LNCaP clone FGC (cell line): ENCODE data around the gene GNAT2.

Experiments used
- DNase-seq: peaks from one replicate; pipeline ENCODE4 v3.0.0-alpha.2; 2011; ENCODE audit warnings: low read depth
- H3K4me3 ChIP-seq: 2 replicates; pipeline ENCODE4 v1.5.1; 2011; ENCODE audit warnings: mild to moderate bottlenecking, low read depth, low read length, control low read depth
- TF ChIP-seq, protein P1 (sequence below): IDR thresholded peaks from 2 replicates; pipeline ENCODE4 v1.5.1; 2012; ENCODE audit warnings: mild to moderate bottlenecking; ENCODE audit not compliant: control insufficient read depth, insufficient read depth; ENCODE audit errors: extremely low read depth

The GNAT2 gene

DNA sequence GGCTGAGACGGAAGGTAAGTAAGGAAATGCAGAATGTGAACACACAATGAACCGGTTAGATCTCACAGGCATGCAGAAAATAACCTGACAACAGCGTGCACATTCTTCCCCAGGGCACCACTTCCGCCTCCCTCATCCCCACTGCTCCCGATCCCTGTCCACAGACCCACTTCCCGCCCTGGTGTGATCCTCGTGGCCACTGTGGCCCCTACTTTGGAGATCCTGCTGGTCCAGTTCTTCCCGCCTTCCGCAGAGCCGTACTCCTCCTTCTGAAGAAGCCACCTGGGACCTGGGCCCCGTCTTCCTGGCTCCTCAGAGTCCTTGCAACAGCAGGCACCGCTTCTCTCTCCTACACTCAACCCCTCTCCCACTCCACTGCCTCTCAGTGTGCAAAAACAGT, 35.1 kb upstream of the GNAT2 start:
- TF ChIP-seq, protein P1, sequence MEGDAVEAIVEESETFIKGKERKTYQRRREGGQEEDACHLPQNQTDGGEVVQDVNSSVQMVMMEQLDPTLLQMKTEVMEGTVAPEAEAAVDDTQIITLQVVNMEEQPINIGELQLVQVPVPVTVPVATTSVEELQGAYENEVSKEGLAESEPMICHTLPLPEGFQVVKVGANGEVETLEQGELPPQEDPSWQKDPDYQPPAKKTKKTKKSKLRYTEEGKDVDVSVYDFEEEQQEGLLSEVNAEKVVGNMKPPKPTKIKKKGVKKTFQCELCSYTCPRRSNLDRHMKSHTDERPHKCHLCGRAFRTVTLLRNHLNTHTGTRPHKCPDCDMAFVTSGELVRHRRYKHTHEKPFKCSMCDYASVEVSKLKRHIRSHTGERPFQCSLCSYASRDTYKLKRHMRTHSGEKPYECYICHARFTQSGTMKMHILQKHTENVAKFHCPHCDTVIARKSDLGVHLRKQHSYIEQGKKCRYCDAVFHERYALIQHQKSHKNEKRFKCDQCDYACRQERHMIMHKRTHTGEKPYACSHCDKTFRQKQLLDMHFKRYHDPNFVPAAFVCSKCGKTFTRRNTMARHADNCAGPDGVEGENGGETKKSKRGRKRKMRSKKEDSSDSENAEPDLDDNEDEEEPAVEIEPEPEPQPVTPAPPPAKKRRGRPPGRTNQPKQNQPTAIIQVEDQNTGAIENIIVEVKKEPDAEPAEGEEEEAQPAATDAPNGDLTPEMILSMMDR = no peak
- DNase-seq = no peak
- no peak overlapping the region for H3K4me3 ChIP-seq

DNA sequence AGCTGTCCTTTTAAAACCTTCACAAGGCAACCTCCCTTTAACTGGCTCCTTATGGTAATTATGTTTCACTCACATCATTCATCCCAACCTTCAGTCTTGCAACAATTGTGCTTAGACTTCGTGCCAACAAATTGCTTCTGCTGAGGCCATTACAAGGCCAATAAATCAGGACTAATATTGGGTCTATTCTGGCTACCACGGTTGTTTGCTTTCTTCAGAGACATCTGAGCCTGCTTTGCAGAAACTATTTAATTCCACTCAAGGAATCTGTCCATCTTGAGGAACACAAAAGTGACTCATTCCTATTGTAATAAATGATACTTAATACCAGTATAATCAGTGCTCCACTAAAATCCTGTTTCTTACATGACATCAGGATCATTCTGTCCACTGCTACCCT, 33.9 kb upstream of the GNAT2 start:
- TF ChIP-seq, protein P1 = no peak
- no peak for DNase-seq
- no peak overlapping the region for H3K4me3 ChIP-seq

DNA sequence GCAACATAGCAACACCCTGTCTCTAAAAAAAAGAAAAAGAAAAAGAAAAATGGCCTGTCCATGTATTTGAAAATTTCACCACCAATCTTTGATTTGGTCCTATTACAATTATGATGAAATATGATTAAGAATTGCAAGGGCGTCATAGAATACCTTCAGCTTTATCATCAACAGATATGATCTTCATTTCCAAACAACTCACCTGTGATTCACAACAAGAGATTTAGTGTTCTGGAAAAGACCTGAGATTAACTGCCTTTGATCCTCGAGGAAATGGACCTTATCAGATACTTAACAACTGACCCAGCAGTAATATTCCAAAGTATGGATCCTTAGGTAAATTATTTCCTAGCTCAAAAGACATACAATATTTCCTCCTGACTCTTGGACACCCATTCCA, 33.0 kb upstream of the GNAT2 start:
- no peak overlapping the region for H3K4me3 ChIP-seq
- DNase-seq = no peak
- TF ChIP-seq, protein P1 = no peak

DNA sequence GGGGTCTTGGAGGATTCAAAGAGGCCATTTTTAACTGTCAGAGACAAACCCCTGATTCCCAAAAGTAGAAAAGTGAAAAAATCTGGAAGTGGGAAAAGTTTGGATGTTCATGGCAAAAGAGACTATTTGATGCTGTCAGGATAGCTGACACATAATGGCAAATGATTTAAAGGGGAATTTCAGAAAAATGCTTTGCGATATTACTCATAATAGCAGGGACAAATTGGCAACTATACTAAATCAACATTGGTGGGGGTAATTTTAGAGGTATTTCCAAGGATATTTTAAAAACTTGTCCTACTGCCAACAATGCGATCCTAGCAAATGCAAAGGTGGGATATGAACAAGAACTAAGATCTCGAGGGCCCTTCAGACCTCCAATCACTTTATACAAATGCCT, 31.2 kb upstream of the GNAT2 start:
- TF ChIP-seq, protein P1 = no peak
- no peak for DNase-seq
- H3K4me3 ChIP-seq = no peak overlapping the region

DNA sequence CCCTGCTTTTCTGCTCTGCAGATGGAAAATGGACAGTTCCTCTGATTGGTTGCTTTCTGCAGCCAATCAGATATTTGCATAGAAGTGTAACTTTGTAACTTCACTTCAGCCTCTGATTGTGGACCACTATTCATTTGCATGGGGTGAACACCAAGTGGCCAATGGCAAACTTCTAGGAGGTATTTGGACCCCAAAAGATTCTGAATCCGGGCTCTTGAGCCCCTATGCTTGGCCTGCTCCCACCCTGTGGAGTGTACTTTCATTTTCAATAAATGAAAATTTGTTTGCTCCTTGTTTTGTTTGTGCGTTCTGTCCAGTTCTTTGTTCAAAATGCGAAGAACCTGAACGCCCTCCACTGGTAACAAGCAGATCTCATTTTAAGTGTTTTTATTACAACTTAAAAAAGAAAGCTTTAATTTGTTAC, 30.1 kb upstream of the GNAT2 start:
- peak overlapping the region; percentile 19; the same call in 1 of the 2 replicates for H3K4me3 ChIP-seq
- DNase-seq = no peak
- TF ChIP-seq, protein P1 = peak; percentile 54

DNA sequence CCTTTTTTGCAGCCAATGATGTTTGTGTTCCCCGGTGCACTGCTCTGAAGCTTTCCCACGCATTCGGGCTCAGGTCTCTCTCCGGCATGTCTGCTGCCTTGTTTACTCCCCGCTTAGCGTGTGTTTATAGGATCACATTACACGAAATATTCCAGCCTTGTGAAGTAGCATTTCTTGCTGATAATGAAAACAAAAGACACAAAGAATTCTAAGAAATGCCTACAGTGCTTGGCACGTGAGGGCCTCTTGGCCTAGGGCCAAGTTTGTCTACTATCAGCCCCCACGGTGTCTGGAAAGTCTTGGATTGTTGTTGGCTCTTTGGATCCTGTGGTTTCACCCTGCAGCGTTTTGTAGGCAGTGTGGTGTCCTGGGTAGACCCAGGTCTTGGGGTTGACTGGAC, 25.3 kb upstream of the GNAT2 start:
- no peak overlapping the region for H3K4me3 ChIP-seq
- DNase-seq = no peak
- TF ChIP-seq, protein P1 = no peak

DNA sequence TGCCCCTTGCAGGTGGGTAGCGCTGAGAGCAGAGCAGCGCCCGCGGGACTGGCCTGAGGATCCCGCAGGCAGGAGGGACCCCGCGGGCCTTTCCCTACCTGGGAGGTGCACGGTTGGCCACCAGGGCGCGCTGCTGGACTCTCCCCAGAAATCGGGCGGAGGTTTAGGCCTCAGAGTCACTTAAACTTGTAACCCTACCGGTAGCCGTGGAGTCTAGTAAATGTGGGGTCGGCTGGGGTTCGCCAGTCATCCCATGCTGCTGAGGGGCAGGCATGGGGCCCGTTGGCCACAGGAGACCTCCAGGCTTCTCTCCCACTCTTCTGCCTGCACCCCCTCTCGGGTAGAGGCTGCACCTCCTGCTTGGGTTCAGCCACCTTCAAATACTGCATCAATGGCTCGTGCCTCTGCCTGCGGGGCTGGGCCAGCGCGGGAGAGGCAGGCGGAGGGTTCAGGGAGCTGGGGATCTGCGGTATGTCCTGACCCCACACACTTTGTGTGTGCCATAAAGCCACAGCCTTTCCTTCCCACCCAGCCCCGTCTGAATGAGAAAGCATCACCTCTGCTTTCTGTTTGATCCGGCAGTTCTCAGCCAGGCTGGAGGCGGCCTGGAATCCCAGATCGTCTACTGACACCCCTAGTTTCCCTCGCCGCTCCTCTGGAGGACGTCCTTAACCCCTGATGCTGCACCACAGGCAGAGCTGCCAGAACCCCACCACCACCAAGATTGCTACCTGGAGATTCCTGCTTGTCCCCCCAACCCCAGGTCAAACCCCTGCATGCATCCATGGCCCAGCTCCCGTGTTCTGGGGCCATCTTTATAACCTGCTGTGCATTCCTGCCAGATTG, 24.2 kb upstream of the GNAT2 start:
- H3K4me3 ChIP-seq = no peak overlapping the region
- no peak for DNase-seq
- TF ChIP-seq, protein P1 = peak; percentile 83
